H1 (cell line): ENCODE data around the gene MMP17. TPM values are rescaled to one million over a fixed set of nuclear protein-coding genes. Genes with fewer than 3 reads are reported as not detected.

Experiments
- CTCF ChIA-PET: fragments of 300-600 bp; sonication (Branson Sonifier 250); formaldehyde crosslinking; loops from one replicate; lab custom pipeline; 2021; ENCODE audit not compliant: partially characterized antibody; lab: Charles Lee
- POLR2A ChIA-PET: fragments of 300-600 bp; sonication (Branson Sonifier 250); formaldehyde crosslinking; loops from one replicate; lab custom pipeline; 2021; ENCODE audit warnings: inconsistent platforms; ENCODE audit not compliant: partially characterized antibody; lab: Charles Lee
- DNase-seq, 2 experiments: peaks; one replicate each; pipeline versions ENCODE4 v3.0.0 to v3.0.0-alpha.2; 2010 to 2022; ENCODE audit warnings: low spot score in 2 of 2, low read depth in 1 of 2, mixed read lengths in 1 of 2
- FAIRE-seq: peaks from 2 replicates; lab custom pipeline; 2011; peaks lifted over from hg19 to GRCh38; lab: Jason Lieb, UNC
- H2AFZ ChIP-seq: 2 replicates; pipeline ENCODE4 v1.8.1; 2012; ENCODE audit warnings: low read length, inconsistent platforms
- H2AK5ac ChIP-seq: 2 replicates; pipeline ENCODE4 v1.6.1; 2013; ENCODE audit warnings: low read depth, low read length
- H2BK120ac ChIP-seq: replicated peaks from 2 replicates; pipeline ENCODE3; 2013; ENCODE audit warnings: low read depth, low read length, inconsistent platforms
- H2BK12ac ChIP-seq: 2 replicates; pipeline ENCODE4 v1.6.1; 2013; ENCODE audit warnings: low read depth, low read length
- H2BK15ac ChIP-seq: 2 replicates; pipeline ENCODE4 v1.6.1; 2013; ENCODE audit warnings: low read length
- H2BK20ac ChIP-seq: 2 replicates; pipeline ENCODE4 v1.6.1; 2013; ENCODE audit warnings: low read length
- H2BK5ac ChIP-seq: 2 replicates; pipeline ENCODE4 v1.6.1; 2013; ENCODE audit warnings: low read depth, low read length
- H3K14ac ChIP-seq: 2 replicates; pipeline ENCODE4 v1.6.1; 2013; ENCODE audit warnings: inconsistent platforms; ENCODE audit not compliant: insufficient read length
- H3K18ac ChIP-seq: 2 replicates; pipeline ENCODE4 v1.6.1; 2013; ENCODE audit warnings: low read length; ENCODE audit errors: extremely low read depth
- H3K23ac ChIP-seq: 2 replicates; pipeline ENCODE4 v1.6.1; 2013; ENCODE audit warnings: inconsistent platforms; ENCODE audit not compliant: insufficient read length
- H3K23me2 ChIP-seq: 2 replicates; pipeline ENCODE4 v1.6.1; 2013; ENCODE audit warnings: low read depth, low read length
- H3K27ac ChIP-seq: 2 replicates; pipeline ENCODE4 v1.6.1; 2011; ENCODE audit warnings: low read depth, low read length, inconsistent platforms
- H3K27me3 ChIP-seq, 4 experiments: replicated peaks in 1 of 4; 1 replicate in 1 of 4; 2 replicates in 3 of 4; pipeline versions ENCODE4 v1.6.1 to v1.8.1; 2011 to 2013; ENCODE audit warnings: low read length in 3 of 4, mild to moderate bottlenecking in 3 of 4, inconsistent platforms in 2 of 4, mixed read lengths in 2 of 4, moderate library complexity in 1 of 4; ENCODE audit not compliant: control insufficient read depth in 3 of 4, insufficient read depth in 3 of 4; ENCODE audit errors: extremely low read depth in 1 of 4
- H3K36me3 ChIP-seq, 4 experiments: 2 replicates each; pipeline versions ENCODE4 v1.6.1 to v1.8.1; 2011 to 2013; ENCODE audit warnings: mild to moderate bottlenecking in 4 of 4, low read length in 3 of 4, moderate library complexity in 2 of 4, control low read depth in 1 of 4, inconsistent platforms in 1 of 4; ENCODE audit not compliant: insufficient read depth in 4 of 4, control insufficient read depth in 2 of 4
- H3K4ac ChIP-seq: replicated peaks from 2 replicates; pipeline ENCODE3; 2013; ENCODE audit warnings: low read length, low read depth, mixed read lengths, inconsistent platforms; ENCODE audit not compliant: insufficient read length
- H3K4me1 ChIP-seq, 4 experiments: replicated peaks in 1 of 4; 1 replicate in 1 of 4; 2 replicates in 3 of 4; pipeline versions ENCODE4 v1.6.1 to v1.8.1; 2011 to 2013; ENCODE audit warnings: low read length in 3 of 4, inconsistent platforms in 2 of 4, mixed read lengths in 1 of 4; ENCODE audit not compliant: insufficient read depth in 4 of 4, control insufficient read depth in 3 of 4
- H3K4me2 ChIP-seq, 2 experiments: 2 replicates each; pipeline versions ENCODE4 v1.6.1 to v1.8.1; 2011 to 2013; ENCODE audit warnings: low read depth in 2 of 2, low read length in 2 of 2, control low read depth in 1 of 2, inconsistent platforms in 1 of 2, mild to moderate bottlenecking in 1 of 2; ENCODE audit not compliant: insufficient read depth in 1 of 2
- H3K4me3 ChIP-seq, 4 experiments: fragments of 200-600, 300-600 bp in 1 of 4; sonication (generic), shearing (Covaris generic), sonication (Bioruptor Twin) in 1 of 4; 2 replicates each; pipeline versions ENCODE4 v1.5.1 to v1.8.1; 2011 to 2016; ENCODE audit warnings: low read length in 4 of 4, low read depth in 3 of 4, control low read depth in 2 of 4, inconsistent platforms in 2 of 4, mild to moderate bottlenecking in 2 of 4, mixed read lengths in 1 of 4, moderate library complexity in 1 of 4; ENCODE audit not compliant: insufficient read depth in 2 of 4; ENCODE audit errors: extremely low read depth in 1 of 4
- H3K56ac ChIP-seq: replicated peaks from 2 replicates; pipeline ENCODE3; 2013; ENCODE audit warnings: low read depth, mild to moderate bottlenecking, mixed read lengths, low read length, inconsistent platforms; ENCODE audit not compliant: insufficient read length
- H3K79me1 ChIP-seq: 2 replicates; pipeline ENCODE4 v1.6.1; 2013; ENCODE audit warnings: low read depth, low read length, control low read depth
- H3K79me2 ChIP-seq, 2 experiments: 2 replicates each; pipeline versions ENCODE4 v1.6.1 to v1.8.1; 2012 to 2013; ENCODE audit warnings: low read length in 2 of 2, mild to moderate bottlenecking in 2 of 2, inconsistent platforms in 1 of 2; ENCODE audit not compliant: insufficient read depth in 2 of 2, control insufficient read depth in 1 of 2
- H3K9ac ChIP-seq, 4 experiments: replicated peaks in 1 of 4; 1 replicate in 1 of 4; 2 replicates in 3 of 4; pipeline versions ENCODE4 v1.6.1 to v1.8.1; 2011 to 2013; ENCODE audit warnings: low read depth in 3 of 4, low read length in 3 of 4, control low read depth in 2 of 4, mild to moderate bottlenecking in 2 of 4, moderate library complexity in 2 of 4, inconsistent platforms in 1 of 4; ENCODE audit errors: extremely low read depth in 1 of 4
- H3K9me3 ChIP-seq, 2 experiments: 2 replicates each; pipeline versions ENCODE4 v1.6.1 to v1.8.1; 2012 to 2013; ENCODE audit warnings: mild to moderate bottlenecking in 2 of 2, moderate library complexity in 2 of 2, control low read depth in 1 of 2, inconsistent platforms in 1 of 2, low read depth in 1 of 2, low read length in 1 of 2, mixed read lengths in 1 of 2; ENCODE audit not compliant: insufficient read depth in 2 of 2
- H4K20me1 ChIP-seq, 2 experiments: replicated peaks in 1 of 2; 2 replicates each; pipeline versions ENCODE3 to v1.8.1; 2011 to 2013; ENCODE audit warnings: inconsistent platforms in 2 of 2, low read length in 2 of 2, mild to moderate bottlenecking in 1 of 2; ENCODE audit not compliant: insufficient read depth in 2 of 2, control insufficient read depth in 1 of 2
- H4K5ac ChIP-seq: 2 replicates; pipeline ENCODE4 v1.6.1; 2013; ENCODE audit warnings: low read length, low read depth, mixed read lengths, inconsistent platforms; ENCODE audit not compliant: insufficient read length
- H4K8ac ChIP-seq: 2 replicates; pipeline ENCODE4 v1.8.0; 2013; ENCODE audit warnings: mild to moderate bottlenecking, moderate library complexity, low read length, inconsistent platforms; ENCODE audit not compliant: insufficient read depth; ENCODE audit errors: extremely low read depth
- H4K91ac ChIP-seq: replicated peaks from 2 replicates; pipeline ENCODE3; 2013; ENCODE audit warnings: low read length, mixed read lengths, inconsistent platforms; ENCODE audit not compliant: insufficient read length
- BCL11A ChIP-seq, 2 experiments: IDR thresholded peaks; one replicate each; pipeline ENCODE4 v1.6.1; 2011; ENCODE audit warnings: low read depth in 2 of 2, low read length in 2 of 2, mild to moderate bottlenecking in 2 of 2
- FOSL1 ChIP-seq: IDR thresholded peaks from 2 replicates; pipeline ENCODE4 v1.6.1; 2011; ENCODE audit warnings: mild to moderate bottlenecking, low read depth, low read length, moderate library complexity; ENCODE audit not compliant: insufficient read depth
- POLR2AphosphoS5 ChIP-seq: IDR thresholded peaks from 2 replicates; pipeline ENCODE4 v1.6.1; 2011; ENCODE audit warnings: low read depth, low read length
- RAD21 ChIP-seq, 2 experiments: IDR thresholded peaks in 1 of 2; conservative IDR thresholded peaks in 1 of 2; 2 replicates each; pipeline ENCODE4 v1.6.1; 2011; ENCODE audit warnings: low read depth in 2 of 2, low read length in 2 of 2, improper control_type of control experiment in 1 of 2, inconsistent platforms in 1 of 2, mild to moderate bottlenecking in 1 of 2, moderate library complexity in 1 of 2
- RFX5 ChIP-seq: IDR thresholded peaks from 2 replicates; pipeline ENCODE4 v1.6.1; 2011; ENCODE audit warnings: low read depth, low read length, improper control_type of control experiment, borderline replicate concordance
- TAF1 ChIP-seq: IDR thresholded peaks from 2 replicates; pipeline ENCODE4 v1.6.1; 2011; ENCODE audit warnings: mild to moderate bottlenecking, low read depth, low read length
- TCF12 ChIP-seq: IDR thresholded peaks from 2 replicates; pipeline ENCODE4 v1.6.1; 2011; ENCODE audit warnings: low read depth, mild to moderate bottlenecking, low read length
- ZNF274 ChIP-seq: IDR thresholded peaks from 2 replicates; pipeline ENCODE4 v1.7.0; 2012; ENCODE audit warnings: low read length, borderline replicate concordance; ENCODE audit errors: extremely low read depth
- WGBS, 2 experiments: shearing (Covaris generic) in 1 of 2; methylation state at CpG; one replicate each; pipeline versions ENCODE4 v1.1.6 to v1.1.7; 2013 to 2015; ENCODE audit warnings: low lambda C conversion rate in 2 of 2, mixed read lengths in 2 of 2, inconsistent platforms in 1 of 2, low coverage in 1 of 2, missing lambda C conversion rate in 1 of 2; ENCODE audit not compliant: insufficient replicate concordance in 2 of 2, insufficient coverage in 1 of 2, insufficient read length in 1 of 2; ENCODE audit errors: extremely low coverage in 1 of 2, missing lambda C conversion rate in 1 of 2; 5-methylcytosine and 5-hydroxymethylcytosine counted together
- polyA plus RNA-seq, 7 experiments: library from polyadenylated mRNA; depleted of rRNA in 3 of 7; stranded (reverse) in 5 of 7; unstranded in 2 of 7; fragments of >200 nt in 5 of 7; fragments of 200-250 nt in 2 of 7; gene quantifications; 1 replicate in 5 of 7; 2 replicates in 1 of 7; 4 replicates in 1 of 7; pipeline versions ENCODE4 v1.2.1 to v1.2.3, GENCODE V29; 2011 to 2013; ENCODE audit warnings: missing spikeins in 2 of 7, mixed read lengths in 2 of 7
- total RNA-seq: library from RNA; stranded (reverse); fragmentation: NEBNext Ultra II Directional; extraction: Animal tissue kit (Norgen Biotek cat#: 25700); gene quantifications from 2 replicates; pipeline ENCODE4 v1.2.1, GENCODE V29; 2021

Gene MMP17
- total and polyA plus RNA-seq, 2 of the 8 experiments (the other 6 are each of a cell fraction or from before 2014, with no cell fraction given) = 41.3 to 53.8 TPM

- Histone ChIP-seq H4K91ac (no peak overlapping the region), H3K36me3 (peaks cover 2 to 43% (median 14%) of the 10 kb centered on the region in 4 experiments; a peak in 6 of 8 replicates), H3K79me2 (no peaks in the 10 kb centered on the region), H3K4me3 (no peak overlapping the region), H3K27me3 (no peaks in the 10 kb centered on the region), H2BK120ac (no peak overlapping the region), H2AK5ac (no peak overlapping the region), H4K8ac (no peak overlapping the region), H2BK12ac (no peak overlapping the region), H3K27ac (no peak overlapping the region), H3K4me1 (no peaks in the 10 kb centered on the region), H3K14ac (no peak overlapping the region), H3K79me1 (no peaks in the 10 kb centered on the region), H4K20me1 (peaks cover 0 to 7% of the 10 kb centered on the region in 2 experiments), H3K9me3 (no peaks in the 10 kb centered on the region), H3K18ac (no peak overlapping the region), H2BK15ac (no peak overlapping the region), H2BK20ac (no peak overlapping the region), H3K4ac (no peak overlapping the region), H3K23me2 (no peaks in the 10 kb centered on the region), H2BK5ac (no peak overlapping the region), H4K5ac (no peak overlapping the region), H2AFZ (no peak overlapping the region), H3K56ac (no peak overlapping the region), H3K23ac (no peak overlapping the region), H3K9ac (no peak overlapping the region), H3K4me2 (no peak overlapping the region)
- no peak for DNase-seq
- WGBS, 2 experiments = 91% methylated on average over 16 of the region's 16 CpGs; no CpG with 5 or more reads in 1 of the 2 experiments
- no peak for TF ChIP-seq POLR2AphosphoS5
- no peak for TF ChIP-seq BCL11A (IDR thresholded peaks at IDR 0.05; ENCODE audit: low read depth in 2 of 2, low read length in 2 of 2)
- TF ChIP-seq ZNF274 = no peak
- TF ChIP-seq TCF12 = no peak
- TF ChIP-seq RAD21 (IDR thresholded peaks at IDR 0.05 in 1 of 2, conservative IDR thresholded peaks at IDR 0.05 in 1 of 2; ENCODE audit: low read depth in 2 of 2, low read length in 2 of 2) = no peak
- no peak for TF ChIP-seq FOSL1
- no peak for TF ChIP-seq RFX5
- TF ChIP-seq TAF1 = no peak
- CTCF ChIA-PET = interaction anchor here (1.1 to 2.1 kb wide), 3 partner anchors 10 to 20 kb away, joined by 3 to 5 read pairs (median 4); no protein-coding TSS in a partner anchor
- no peak for FAIRE-seq
- POLR2A ChIA-PET = interaction anchor here (0.6 kb wide), 1 partner anchor 118 kb away, joined by 3 read pairs; no protein-coding TSS in a partner anchor
Measured at GRCh38 chr12:131843527-131843926, 15.3 kb downstream of the MMP17 start.
